ENCODE results near the gene SIAH3.
"Not testable (repeated sequence)": the region's sequence is repeated elsewhere in the genome, so short reads cannot be mapped to it uniquely, and the experiment has no call there.

SIAH3 gene

GRCh38 chr13:45783346-45784043 lies 68.1 kb downstream of the SIAH3 start:
- DNase-seq (ENCODE audit: low read depth): no peak

GRCh38 chr13:45782327-45783045 lies 69.1 kb downstream of the SIAH3 start:
- DNase-seq (ENCODE audit: low read depth): no peak

- DNase-seq (ENCODE audit: low read depth): no peak
These were observed 69.8 kb downstream of the SIAH3 start for GRCh38 chr13:45781553-45782326.

GRCh38 chr13:45779901-45780300 lies 71.7 kb downstream of the SIAH3 start:
- DNase-seq (ENCODE audit: low read depth): no peak

GRCh38 chr13:45778882-45779281 lies 72.7 kb downstream of the SIAH3 start:
- DNase-seq (ENCODE audit: low read depth): no peak

- DNase-seq (ENCODE audit: low read depth): no peak
These were observed 74.8 kb downstream of the SIAH3 start for GRCh38 chr13:45776748-45777147.

GRCh38 chr13:45775401-45775963 lies 76.1 kb downstream of the SIAH3 start:
- no peak for DNase-seq (ENCODE audit: low read depth)

GRCh38 chr13:45773944-45774343 lies 77.6 kb downstream of the SIAH3 start:
- DNase-seq (ENCODE audit: low read depth): no peak

- DNase-seq (ENCODE audit: low read depth): no peak
These were observed 78.3 kb downstream of the SIAH3 start for GRCh38 chr13:45773236-45773635.

GRCh38 chr13:45770886-45771285 lies 80.7 kb downstream of the SIAH3 start:
- DNase-seq (ENCODE audit: low read depth): no peak

GRCh38 chr13:45768656-45769479 lies 82.7 kb downstream of the SIAH3 start:
- DNase-seq (ENCODE audit: low read depth): no peak

- no peak for DNase-seq (ENCODE audit: low read depth)
These were observed 86.1 kb downstream of the SIAH3 start for GRCh38 chr13:45765464-45765863.

GRCh38 chr13:45763419-45763818 lies 88.1 kb downstream of the SIAH3 start:
- no peak for DNase-seq (ENCODE audit: low read depth)

GRCh38 chr13:45757589-45757988 lies 94.0 kb downstream of the SIAH3 start:
- not testable (repeated sequence) for DNase-seq (ENCODE audit: low read depth)

- DNase-seq (ENCODE audit: low read depth): not testable (repeated sequence)
These were observed 95.1 kb downstream of the SIAH3 start for GRCh38 chr13:45756498-45756897.

GRCh38 chr13:45752510-45752909 lies 99.0 kb downstream of the SIAH3 start:
- DNase-seq (ENCODE audit: low read depth): no peak

GRCh38 chr13:45751885-45752284 lies 99.7 kb downstream of the SIAH3 start:
- DNase-seq (ENCODE audit: low read depth): no peak

GRCh38 chr13:45750566-45750965 lies 101.0 kb downstream of the SIAH3 start:
- no peak for DNase-seq (ENCODE audit: low read depth)

GRCh38 chr13:45748941-45749759 lies 102.4 kb downstream of the SIAH3 start:
- DNase-seq (ENCODE audit: low read depth): no peak

GRCh38 chr13:45747071-45747470 lies 104.5 kb downstream of the SIAH3 start:
- DNase-seq (ENCODE audit: low read depth): no peak

GRCh38 chr13:45744979-45745378 lies 106.6 kb downstream of the SIAH3 start:
- DNase-seq (ENCODE audit: low read depth): no peak
